K562 (cell line): ENCODE measurements around the gene BANP. TPM values are rescaled to one million over a fixed set of nuclear protein-coding genes. Genes with fewer than 3 reads are reported as not detected.

Experiments used
- ATF1 ChIP-seq, 2 experiments: fragments of 450-650 bp in 1 of 2; IDR thresholded peaks; 2 replicates each; pipeline ENCODE4 v1.6.1; 2016; ENCODE audit warnings: missing compliant biosample characterization in 1 of 2, missing genetic modification characterization in 1 of 2
- CAMTA2 ChIP-seq: fragments of 250-450 bp; sonication (Bioruptor Pico); conservative IDR thresholded peaks from 2 replicates; pipeline ENCODE4 v1.5.1; 2022
- CBFA2T3 ChIP-seq: fragments of 450-650 bp; IDR thresholded peaks from 2 replicates; pipeline ENCODE4 v1.6.1; 2017
- CBFB ChIP-seq: sonication (generic); formaldehyde crosslinking; IDR thresholded peaks from 2 replicates; pipeline ENCODE4 v1.4.0; 2020; ENCODE audit warnings: mild to moderate bottlenecking, missing genetic modification reagents
- DDX20 ChIP-seq: fragments of 450-650 bp; IDR thresholded peaks from 2 replicates; pipeline ENCODE4 v1.6.1; 2016; ENCODE audit warnings: missing genetic modification characterization, low read depth, mild to moderate bottlenecking, missing compliant biosample characterization, moderate library complexity
- ESRRA ChIP-seq: fragments of 450-650 bp; IDR thresholded peaks from 2 replicates; pipeline ENCODE4 v1.6.1; 2014; ENCODE audit warnings: low read depth, mild to moderate bottlenecking, moderate library complexity, borderline replicate concordance
- HDAC2 ChIP-seq: fragments of 450-650 bp; IDR thresholded peaks from 2 replicates; pipeline ENCODE4 v1.6.1; 2016; ENCODE audit warnings: mild to moderate bottlenecking
- JUN ChIP-seq, 2 experiments: sonication (generic) in 1 of 2; formaldehyde crosslinking in 1 of 2; IDR thresholded peaks; 2 replicates each; pipeline versions ENCODE4 v1.6.1 to v1.8.0; 2012 to 2022; ENCODE audit warnings: borderline replicate concordance in 2 of 2, mild to moderate bottlenecking in 2 of 2, improper control_type of control experiment in 1 of 2, low read depth in 1 of 2, low read length in 1 of 2, missing genetic modification reagents in 1 of 2
- KLF16 ChIP-seq: IDR thresholded peaks from 2 replicates; pipeline ENCODE4 v1.6.1; 2016; ENCODE audit warnings: antibody characterized with exemption
- MCM2 ChIP-seq: fragments of 450-650 bp; IDR thresholded peaks from 2 replicates; pipeline ENCODE4 v1.6.1; 2017; ENCODE audit warnings: low read depth, mild to moderate bottlenecking
- MTA2 ChIP-seq: fragments of 450-650 bp; IDR thresholded peaks from 2 replicates; pipeline ENCODE4 v1.6.1; 2016; ENCODE audit warnings: low read depth
- MTF1 ChIP-seq: fragments of 250-450 bp; sonication (Bioruptor Pico); IDR thresholded peaks from 2 replicates; pipeline ENCODE4 v1.9.0; 2021; ENCODE audit warnings: moderate library complexity, mild to moderate bottlenecking, inconsistent platforms, borderline replicate concordance
- NFE2 ChIP-seq: IDR thresholded peaks from 2 replicates; pipeline ENCODE4 v1.6.1; 2014; ENCODE audit warnings: antibody characterized with exemption, low read depth
- NFYB ChIP-seq: IDR thresholded peaks from 2 replicates; pipeline ENCODE4 v1.6.1; 2011; ENCODE audit warnings: mild to moderate bottlenecking, moderate library complexity; ENCODE audit not compliant: insufficient read length; ENCODE audit errors: extremely low read depth
- NR2C1 ChIP-seq, 2 experiments: fragments of 450-650 bp; IDR thresholded peaks; 2 replicates each; pipeline ENCODE4 v1.6.1; 2017; ENCODE audit warnings: mild to moderate bottlenecking in 2 of 2, antibody characterized with exemption in 1 of 2, inconsistent platforms in 1 of 2, missing compliant biosample characterization in 1 of 2, missing genetic modification characterization in 1 of 2
- POLR2B ChIP-seq: fragments of 450-650 bp; IDR thresholded peaks from 2 replicates; pipeline ENCODE4 v1.6.1; 2018; ENCODE audit warnings: low read depth; ENCODE audit not compliant: partially characterized antibody
- RBFOX2 ChIP-seq: fragments of 200-400 bp; formaldehyde crosslinking; IDR thresholded peaks from 2 replicates; pipeline ENCODE4 v1.6.1; 2017; ENCODE audit warnings: low read depth, mild to moderate bottlenecking, low read length, moderate library complexity
- RERE ChIP-seq: sonication (generic); formaldehyde crosslinking; IDR thresholded peaks from 2 replicates; pipeline ENCODE4 v1.8.0; 2023; ENCODE audit warnings: missing genetic modification reagents, mild to moderate bottlenecking, borderline replicate concordance
- RNF2 ChIP-seq: sonication (generic); IDR thresholded peaks from 2 replicates; pipeline ENCODE4 v1.6.1; 2016
- SMARCA4 ChIP-seq: fragments of 450-650 bp; IDR thresholded peaks from 2 replicates; pipeline ENCODE4 v1.6.1; 2016
- SP1 ChIP-seq: sonication (generic); formaldehyde crosslinking; IDR thresholded peaks from 2 replicates; pipeline ENCODE4 v1.8.1; 2022; ENCODE audit warnings: mild to moderate bottlenecking, missing genetic modification reagents
- SPI1 ChIP-seq: IDR thresholded peaks from 2 replicates; pipeline ENCODE4 v1.6.1; 2011; ENCODE audit warnings: low read depth, low read length, control low read depth, borderline replicate concordance
- TFAM ChIP-seq: fragments of 250-450 bp; sonication (Bioruptor Pico); conservative IDR thresholded peaks from 2 replicates; pipeline ENCODE4 v1.5.0; 2021; ENCODE audit warnings: mild to moderate bottlenecking, moderate library complexity
- TRIM28 ChIP-seq: fragments of 450-650 bp; IDR thresholded peaks from 2 replicates; pipeline ENCODE4 v1.6.1; 2017
- U2AF1 ChIP-seq: fragments of 200-400 bp; formaldehyde crosslinking; optimal IDR thresholded peaks from 2 replicates; pipeline ENCODE3; 2017; ENCODE audit warnings: mild to moderate bottlenecking, low read depth, low read length, moderate library complexity
- ZKSCAN3 ChIP-seq: fragments of 250-450 bp; sonication (Bioruptor Pico); IDR thresholded peaks from 2 replicates; pipeline ENCODE4 v1.4.0; 2020
- ZNF696 ChIP-seq: fragments of 250-450 bp; sonication (Bioruptor Pico); conservative IDR thresholded peaks from 2 replicates; pipeline ENCODE4 v1.4.0; 2020; ENCODE audit warnings: mild to moderate bottlenecking, moderate library complexity
- ZNF75A ChIP-seq: fragments of 450-650 bp; formaldehyde crosslinking; IDR thresholded peaks from 2 replicates; pipeline ENCODE4 v1.4.0; 2020; ENCODE audit warnings: mild to moderate bottlenecking
- ZNF76 ChIP-seq: fragments of 250-450 bp; sonication (Bioruptor Pico); IDR thresholded peaks from 2 replicates; pipeline ENCODE4 v1.4.0; 2020; ENCODE audit warnings: mild to moderate bottlenecking, moderate library complexity, borderline replicate concordance
- polyA plus RNA-seq, 8 experiments: library from polyadenylated mRNA; depleted of rRNA in 4 of 8; stranded (reverse) in 5 of 8; unstranded in 3 of 8; fragments of >200 nt; fragmentation: Nextera tagmentation in 2 of 8; fragmentation: Illumina TruSeq in 1 of 8; extraction: Ambion mirVana in 2 of 8; extraction: Trizol in 1 of 8; gene quantifications; 2 replicates each; pipeline versions ENCODE4 v1.2.1 to v1.2.3, GENCODE V29; 2011 to 2014; ENCODE audit warnings: inconsistent platforms in 1 of 8, missing spikeins in 1 of 8
- total RNA-seq, 7 experiments: library from RNA; depleted of rRNA in 6 of 7; stranded (reverse); fragments of >200 nt in 6 of 7; fragmentation: Illumina TruSeq in 2 of 7; extraction: Trizol in 2 of 7; gene quantifications; 2 replicates each; pipeline versions ENCODE4 v1.2.1 to v1.2.3, GENCODE V29; 2011 to 2021; ENCODE audit warnings: low replicate concordance in 1 of 7

Gene BANP
- total and polyA plus RNA-seq, 9 of the 15 experiments (the other 6 are each of a cell fraction or from before 2014, with no cell fraction given): 4.6 to 22.1 (median 15.6) TPM

DNA sequence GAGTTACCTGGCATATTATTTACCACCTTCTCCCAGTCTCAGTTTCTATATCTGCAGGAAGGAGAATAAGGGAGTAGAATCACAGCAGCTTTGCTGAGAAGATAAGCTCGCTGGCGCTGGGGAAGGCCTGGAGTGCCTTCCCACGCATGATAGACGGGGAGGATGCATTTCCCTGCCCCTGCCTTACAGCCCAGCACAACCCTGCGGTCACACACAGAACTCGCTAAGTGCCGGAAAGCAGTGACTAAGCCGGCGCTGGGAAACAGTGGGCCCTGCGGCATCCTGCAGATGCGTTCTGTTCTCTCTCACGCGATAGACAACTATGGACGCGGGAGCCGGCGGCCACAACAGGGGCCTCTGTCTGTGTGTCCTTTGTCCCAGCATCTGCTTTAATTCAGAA, 19.7 kb upstream of the BANP start (continued):
- TF ChIP-seq ESRRA (peak; percentile 43; the same call in 1 of the 2 replicates), POLR2B (no peak), JUN (IDR thresholded peaks at IDR 0.05; ENCODE audit: borderline replicate concordance, low read depth, low read length) (no peak), JUN (CRISPR knock-in tag; IDR thresholded peaks at IDR 0.05; ENCODE audit: borderline replicate concordance) (no peak), ZNF696 (CRISPR knock-in tag) (no peak), SPI1 (no peak), NFYB (no peak), CBFA2T3 (peak; percentile 85), SMARCA4 (0 out of 2 replicates have a peak, but pooled peaks have one; percentile 31), NFE2 (peak; percentile 18; the same call in 1 of the 2 replicates), TFAM (CRISPR knock-in tag) (no peak), RBFOX2 (no peak), U2AF1 (no peak), MCM2 (no peak), ZNF75A (CRISPR knock-in tag) (no peak), CBFB (CRISPR knock-in tag) (no peak), ATF1 (CRISPR knock-in tag; IDR thresholded peaks at IDR 0.05) (no peak), ATF1 (tag; IDR thresholded peaks at IDR 0.05) (no peak), DDX20 (no peak), CAMTA2 (no peak), MTA2 (0 out of 2 replicates have a peak, but pooled peaks have one; percentile 25), RERE (CRISPR knock-in tag) (no peak), NR2C1 (IDR thresholded peaks at IDR 0.05) (no peak), NR2C1 (tag; IDR thresholded peaks at IDR 0.05) (no peak), RNF2 (peak; percentile 59; the same call in 1 of the 2 replicates), TRIM28 (no peak), HDAC2 (peak; percentile 69; the same call in 1 of the 2 replicates), KLF16 (peak; percentile 67), ZKSCAN3 (CRISPR knock-in tag) (no peak), ZNF76 (no peak), MTF1 (CRISPR knock-in tag) (no peak), SP1 (CRISPR knock-in tag) (no peak)
